CD4-positive, alpha-beta T cell treated with Interleukin-6 for 4 hours (primary cell): ENCODE measurements around the gene LAMA4.

Experiments
- DNase-seq: peaks from one replicate; pipeline ENCODE4 v3.0.0-alpha.2; 2020; ENCODE audit warnings: mixed read lengths

Gene LAMA4

DNA sequence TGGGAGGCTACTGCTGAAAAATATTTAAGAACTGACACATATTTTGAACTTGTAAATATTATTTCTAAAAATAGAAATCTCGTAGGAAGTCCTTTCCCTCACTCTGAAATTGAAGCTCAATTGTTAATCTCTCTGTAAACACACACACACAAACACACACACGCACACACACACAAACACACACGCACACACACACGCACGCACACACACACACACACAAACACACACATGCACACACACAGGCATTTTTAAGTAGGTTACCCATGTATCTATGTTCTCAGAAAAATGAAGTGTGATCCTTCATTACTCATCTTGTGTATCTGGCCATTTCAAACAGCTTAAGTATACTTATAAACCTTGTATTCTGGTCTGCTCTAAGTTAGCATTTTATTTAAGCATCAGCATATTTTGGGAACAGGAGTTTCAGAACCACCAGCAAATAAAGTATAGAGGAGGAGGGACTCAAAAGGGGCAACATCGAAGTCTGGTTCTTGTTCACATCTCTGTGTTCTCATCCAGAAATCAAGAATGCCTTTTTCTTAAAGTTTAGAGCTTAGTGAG is 188.9 kb downstream of the LAMA4 start:
- no peak for DNase-seq

DNA sequence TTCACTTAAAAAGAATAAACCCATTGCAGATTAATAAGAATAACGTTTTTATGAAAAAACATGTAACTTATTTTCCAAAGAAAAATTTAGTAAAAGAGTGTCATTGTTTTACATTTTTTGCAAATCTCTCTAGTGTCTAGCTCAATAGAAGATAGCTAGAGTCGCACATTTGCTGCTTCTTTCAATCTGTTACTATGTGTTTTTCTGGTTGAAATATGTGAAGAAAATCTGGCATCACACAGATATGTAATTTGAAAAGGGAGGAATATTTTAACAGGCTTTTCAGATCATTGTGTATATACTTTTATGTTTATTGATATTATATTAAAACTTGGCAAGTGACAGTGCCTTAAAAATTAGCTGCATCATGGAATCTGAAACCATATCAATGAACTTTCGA is 191.4 kb downstream of the LAMA4 start:
- DNase-seq = no peak

DNA sequence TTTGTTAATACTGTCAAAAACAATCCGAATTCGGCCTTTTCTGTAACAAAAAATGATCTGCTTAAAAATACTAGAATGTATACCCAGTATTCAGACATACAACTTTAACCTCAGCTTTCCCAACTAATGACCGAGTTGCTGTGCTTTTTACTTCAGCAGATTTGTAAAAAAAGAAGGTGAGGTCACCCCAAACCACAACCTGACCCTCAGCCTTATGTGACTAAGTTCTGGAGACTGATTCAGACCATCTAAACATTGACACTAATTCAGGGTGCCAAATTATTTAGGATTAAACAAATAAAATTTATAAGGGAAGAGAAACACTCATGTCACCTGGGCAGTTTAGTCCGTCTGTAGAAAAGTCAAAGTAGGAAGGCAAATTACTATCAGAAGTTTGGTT is 192.8 kb downstream of the LAMA4 start:
- DNase-seq = no peak
